GM23338 (cell line): ENCODE measurements around the gene NPC2. TPM values are rescaled to one million over a fixed set of nuclear protein-coding genes. Genes with fewer than 3 reads are reported as not detected.

Source experiments
- ATAC-seq: fragments of 200-7000 bp; cut with Tn5 transposase; 3 replicates; pipeline ENCODE4 v1.9.1; 2020
- DNase-seq: peaks from one replicate; pipeline ENCODE4 v3.0.0-alpha.2; 2015; ENCODE audit warnings: low spot score
- H2AFZ ChIP-seq: fragments of 200-600 bp; sonication (generic); 2 replicates; pipeline ENCODE4 v1.8.0; 2016; ENCODE audit warnings: antibody characterized with exemption, mild to moderate bottlenecking, moderate library complexity
- H3F3A ChIP-seq: fragments of 200-600 bp; sonication (generic); replicated peaks from 2 replicates; pipeline ENCODE4 v1.8.0; 2017; ENCODE audit warnings: antibody characterized with exemption, mixed run types, low read depth
- H3K27ac ChIP-seq: fragments of 200-600 bp; sonication (generic); 2 replicates; pipeline ENCODE4 v1.6.1; 2016; ENCODE audit warnings: low read depth
- H3K27me3 ChIP-seq: fragments of 200-600 bp; sonication (generic); 2 replicates; pipeline ENCODE4 v1.8.0; 2016; ENCODE audit warnings: mild to moderate bottlenecking, mixed run types, moderate library complexity; ENCODE audit not compliant: insufficient read depth
- H3K36me3 ChIP-seq: fragments of 200-600 bp; sonication (generic); 2 replicates; pipeline ENCODE4 v1.8.0; 2016; ENCODE audit warnings: mild to moderate bottlenecking; ENCODE audit not compliant: insufficient read depth
- H3K4me1 ChIP-seq: fragments of 200-600 bp; sonication (generic); 2 replicates; pipeline ENCODE4 v1.8.0; 2016; ENCODE audit warnings: mild to moderate bottlenecking, moderate library complexity; ENCODE audit not compliant: insufficient read depth
- H3K4me2 ChIP-seq: fragments of 200-600 bp; sonication (generic); 2 replicates; pipeline ENCODE4 v1.7.1; 2017; ENCODE audit warnings: mixed run types
- H3K4me3 ChIP-seq: fragments of 200-600 bp; sonication (generic); 2 replicates; pipeline ENCODE4 v1.6.1; 2016; ENCODE audit warnings: mixed run types
- H3K79me2 ChIP-seq: fragments of 200-600 bp; sonication (generic); replicated peaks from 2 replicates; pipeline ENCODE4 v1.8.0; 2017; ENCODE audit warnings: mild to moderate bottlenecking; ENCODE audit not compliant: insufficient read depth
- H3K9me2 ChIP-seq: fragments of 200-600 bp; sonication (generic); 2 replicates; pipeline ENCODE4 v1.8.0; 2017; ENCODE audit not compliant: insufficient read depth
- H4K20me1 ChIP-seq: fragments of 200-600 bp; sonication (generic); replicated peaks from 2 replicates; pipeline ENCODE4 v1.8.0; 2017; ENCODE audit warnings: mild to moderate bottlenecking; ENCODE audit not compliant: insufficient read depth
- H3K27ac Mint-ChIP-seq: 2 replicates; pipeline ENCODE4 v1.8.0; 2020; ENCODE audit warnings: inconsistent platforms, mild to moderate bottlenecking, moderate library complexity, mixed read lengths
- H3K27me3 Mint-ChIP-seq: 3 replicates; pipeline ENCODE4 v1.8.0; 2022; ENCODE audit warnings: low read depth, mild to moderate bottlenecking, moderate library complexity, mixed read lengths, inconsistent platforms; ENCODE audit not compliant: insufficient read depth, poor library complexity
- H3K36me3 Mint-ChIP-seq: 3 replicates; pipeline ENCODE4 v1.8.0; 2021; ENCODE audit warnings: low read depth, mild to moderate bottlenecking, inconsistent platforms, moderate library complexity, mixed read lengths
- H3K4me1 Mint-ChIP-seq: 3 replicates; pipeline ENCODE4 v1.8.0; 2020; ENCODE audit warnings: mild to moderate bottlenecking, inconsistent platforms, mixed read lengths
- H3K4me3 Mint-ChIP-seq: 3 replicates; pipeline ENCODE4 v1.8.0; 2021; ENCODE audit warnings: moderate library complexity, mild to moderate bottlenecking, inconsistent platforms, mixed read lengths
- H3K9me3 Mint-ChIP-seq: 3 replicates; pipeline ENCODE4 v1.8.0; 2020; ENCODE audit warnings: moderate library complexity, mild to moderate bottlenecking, inconsistent platforms, mixed read lengths
- CREB1 ChIP-seq: fragments of 250-450 bp; sonication (Bioruptor Pico); IDR thresholded peaks from 2 replicates; pipeline ENCODE4 v1.5.0; 2020; ENCODE audit warnings: low read depth, mild to moderate bottlenecking, moderate library complexity
- EZH2 ChIP-seq: fragments of 200-600 bp; sonication (generic); IDR thresholded peaks from one replicate; pipeline ENCODE4 v1.8.0; 2017; ENCODE audit warnings: antibody characterized with exemption, mild to moderate bottlenecking, low read depth; ENCODE audit not compliant: unreplicated experiment
- EZH2phosphoT487 ChIP-seq: fragments of 200-600 bp; sonication (generic); IDR thresholded peaks from one replicate; pipeline ENCODE4 v1.8.1; 2018; ENCODE audit warnings: antibody characterized with exemption; ENCODE audit not compliant: unreplicated experiment
- NANOG ChIP-seq: IDR thresholded peaks from 2 replicates; pipeline ENCODE4 v1.6.1; 2016; ENCODE audit warnings: antibody characterized with exemption, borderline replicate concordance
- POLR2AphosphoS5 ChIP-seq: IDR thresholded peaks from 2 replicates; pipeline ENCODE4 v1.6.1; 2016; ENCODE audit warnings: antibody characterized with exemption, low read depth
- STAT1 ChIP-seq: IDR thresholded peaks from one replicate; pipeline ENCODE4 v1.6.1; 2016; ENCODE audit warnings: antibody characterized with exemption; ENCODE audit not compliant: unreplicated experiment
- ZNF331 ChIP-seq: fragments of 250-450 bp; sonication (Bioruptor Pico); IDR thresholded peaks from 2 replicates; pipeline ENCODE4 v1.5.0; 2020; ENCODE audit warnings: low read depth, mild to moderate bottlenecking, moderate library complexity
- polyA plus RNA-seq: library from polyadenylated mRNA; unstranded; fragments of >200 nt; fragmentation: Nextera tagmentation; extraction: Ambion mirVana; gene quantifications from 2 replicates; pipeline ENCODE4 v1.2.1, GENCODE V29; 2016
- total RNA-seq: library from RNA; depleted of rRNA; stranded (reverse); fragments of >200 nt; shearing (Covaris generic); gene quantifications from 2 replicates; pipeline ENCODE4 v1.2.3, GENCODE V29; 2014
- TF ChIP-seq, protein P1 (sequence below), 2 experiments: fragments of 200-600 bp in 1 of 2; sonication (generic) in 1 of 2; conservative IDR thresholded peaks; 2 replicates each; pipeline versions ENCODE4 v1.5.1 to v1.6.1; 2016 to 2017; ENCODE audit warnings: antibody characterized with exemption in 2 of 2, low read depth in 2 of 2, mild to moderate bottlenecking in 2 of 2, moderate library complexity in 1 of 2
- TF ChIP-seq, protein P2 (sequence below): fragments of 250-450 bp; sonication (Bioruptor Pico); IDR thresholded peaks from 2 replicates; pipeline ENCODE4 v1.5.0; 2020; ENCODE audit warnings: mild to moderate bottlenecking, moderate library complexity

NPC2 gene
- total and polyA plus RNA-seq, 2 experiments from 2014 or later, result 287 to 344 TPM

DNA sequence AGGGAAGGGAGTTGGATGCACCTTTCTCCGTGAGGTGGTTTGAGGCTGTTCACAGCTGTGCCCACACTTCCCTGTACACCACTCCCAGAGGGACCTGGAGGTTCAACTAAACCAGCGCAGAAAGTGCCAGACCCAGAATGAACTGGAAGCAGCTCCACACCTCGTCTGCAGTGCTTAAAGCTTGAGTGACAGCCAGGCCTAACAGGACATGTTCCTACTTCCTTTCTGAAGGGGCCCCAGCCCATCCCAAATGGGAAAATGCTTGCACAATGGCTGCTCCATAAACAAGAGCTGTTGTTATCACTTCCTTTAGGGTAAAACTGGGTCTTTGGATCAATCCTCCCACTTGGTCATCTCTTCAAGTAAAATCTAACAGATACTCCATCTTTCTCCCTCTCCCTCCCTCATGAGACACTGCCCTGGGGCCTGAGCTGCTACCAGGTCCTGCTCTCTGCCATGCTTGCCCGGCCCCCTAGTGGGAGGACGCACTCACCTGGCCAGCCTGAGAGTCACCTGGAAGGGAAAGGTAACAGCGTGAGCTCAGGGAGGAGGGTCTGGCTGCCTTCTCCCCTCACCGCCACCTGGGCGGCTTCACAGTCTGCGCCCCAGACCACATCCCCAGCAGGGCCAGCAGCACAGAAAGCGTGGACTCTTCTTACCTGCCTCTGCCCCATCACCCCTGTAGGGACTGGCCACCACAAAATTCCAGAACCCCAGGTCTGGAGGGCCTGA lies 33.9 kb upstream of the NPC2 start:
- no peaks in the 10 kb centered on the region for H3K4me1 ChIP-seq
- H3K27me3 Mint-ChIP-seq, result peaks cover 10% of the 10 kb centered on the region
- no peaks in the 10 kb centered on the region for H3K79me2 ChIP-seq
- peak overlapping the region; percentile 76; the same call in 1 of the 2 replicates for H2AFZ ChIP-seq
- ATAC-seq (peak; percentile 47), DNase-seq (peak; percentile 50)
- no peak overlapping the region for H3K4me2 ChIP-seq
- H3K4me3 Mint-ChIP-seq, result no peak overlapping the region
- H3K27me3 ChIP-seq, result no peaks in the 10 kb centered on the region
- no peaks in the 10 kb centered on the region for H3K36me3 ChIP-seq
- no peaks in the 10 kb centered on the region for H3K36me3 Mint-ChIP-seq
- no peaks in the 10 kb centered on the region for H3F3A ChIP-seq
- H3K27ac Mint-ChIP-seq, result no peak overlapping the region
- H3K4me3 ChIP-seq, result no peak overlapping the region
- TF ChIP-seq, protein P1, sequence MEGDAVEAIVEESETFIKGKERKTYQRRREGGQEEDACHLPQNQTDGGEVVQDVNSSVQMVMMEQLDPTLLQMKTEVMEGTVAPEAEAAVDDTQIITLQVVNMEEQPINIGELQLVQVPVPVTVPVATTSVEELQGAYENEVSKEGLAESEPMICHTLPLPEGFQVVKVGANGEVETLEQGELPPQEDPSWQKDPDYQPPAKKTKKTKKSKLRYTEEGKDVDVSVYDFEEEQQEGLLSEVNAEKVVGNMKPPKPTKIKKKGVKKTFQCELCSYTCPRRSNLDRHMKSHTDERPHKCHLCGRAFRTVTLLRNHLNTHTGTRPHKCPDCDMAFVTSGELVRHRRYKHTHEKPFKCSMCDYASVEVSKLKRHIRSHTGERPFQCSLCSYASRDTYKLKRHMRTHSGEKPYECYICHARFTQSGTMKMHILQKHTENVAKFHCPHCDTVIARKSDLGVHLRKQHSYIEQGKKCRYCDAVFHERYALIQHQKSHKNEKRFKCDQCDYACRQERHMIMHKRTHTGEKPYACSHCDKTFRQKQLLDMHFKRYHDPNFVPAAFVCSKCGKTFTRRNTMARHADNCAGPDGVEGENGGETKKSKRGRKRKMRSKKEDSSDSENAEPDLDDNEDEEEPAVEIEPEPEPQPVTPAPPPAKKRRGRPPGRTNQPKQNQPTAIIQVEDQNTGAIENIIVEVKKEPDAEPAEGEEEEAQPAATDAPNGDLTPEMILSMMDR (conservative IDR thresholded peaks at IDR 0.05; ENCODE audit: low read depth in 2 of 2), result peak; percentile 35 to 38; a peak in 2 of 4 replicates
- no peak for TF ChIP-seq ZNF331 (CRISPR knock-in tag)
- no peaks in the 10 kb centered on the region for H3K9me3 Mint-ChIP-seq
- H3K9me2 ChIP-seq, result no peaks in the 10 kb centered on the region
- no peak overlapping the region for H3K27ac ChIP-seq
- H4K20me1 ChIP-seq, result no peaks in the 10 kb centered on the region
- peaks cover 15% of the 10 kb centered on the region for H3K4me1 Mint-ChIP-seq

DNA sequence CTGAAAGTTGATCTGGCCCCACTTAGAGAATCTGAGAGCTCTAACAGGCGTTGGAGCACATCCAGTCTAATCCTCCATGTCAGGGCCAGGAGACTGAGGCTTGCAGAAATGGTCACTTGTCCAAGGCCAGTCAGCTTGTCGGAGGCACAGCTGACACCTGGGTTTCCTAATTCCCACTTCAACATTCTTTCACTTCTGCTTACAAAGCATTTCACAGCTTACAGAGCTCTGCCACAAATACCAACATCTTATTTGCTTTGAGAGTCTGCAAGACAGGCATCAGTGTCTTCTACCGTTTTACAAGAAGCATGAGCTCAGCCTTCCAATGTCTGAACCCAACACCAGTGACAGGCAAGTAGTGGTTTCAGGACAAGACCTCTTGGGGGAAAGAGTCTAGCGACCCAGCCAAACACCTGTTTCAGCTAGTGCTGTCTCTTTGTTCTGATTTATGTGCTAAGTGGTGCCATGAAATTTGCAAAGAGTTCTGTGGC lies 32.3 kb upstream of the NPC2 start:
- Histone ChIP-seq H2AFZ (no peak overlapping the region), H3K4me2 (no peak overlapping the region), H3K36me3 (no peaks in the 10 kb centered on the region), H3K27me3 (no peaks in the 10 kb centered on the region), H3K9me2 (no peaks in the 10 kb centered on the region), H3K4me1 (no peaks in the 10 kb centered on the region), H3K79me2 (no peaks in the 10 kb centered on the region), H3K27ac (no peak overlapping the region), H3K4me3 (no peak overlapping the region), H3F3A (no peaks in the 10 kb centered on the region), H4K20me1 (no peaks in the 10 kb centered on the region)
- peaks cover 9% of the 10 kb centered on the region for H3K27me3 Mint-ChIP-seq
- ATAC-seq (no peak), DNase-seq (no peak)
- H3K4me1 Mint-ChIP-seq, result peaks cover 6% of the 10 kb centered on the region
- no peak overlapping the region for H3K4me3 Mint-ChIP-seq
- H3K27ac Mint-ChIP-seq, result no peak overlapping the region
- no peaks in the 10 kb centered on the region for H3K9me3 Mint-ChIP-seq
- no peaks in the 10 kb centered on the region for H3K36me3 Mint-ChIP-seq
- no peak for TF ChIP-seq ZNF331 (CRISPR knock-in tag)
- TF ChIP-seq, protein P2, sequence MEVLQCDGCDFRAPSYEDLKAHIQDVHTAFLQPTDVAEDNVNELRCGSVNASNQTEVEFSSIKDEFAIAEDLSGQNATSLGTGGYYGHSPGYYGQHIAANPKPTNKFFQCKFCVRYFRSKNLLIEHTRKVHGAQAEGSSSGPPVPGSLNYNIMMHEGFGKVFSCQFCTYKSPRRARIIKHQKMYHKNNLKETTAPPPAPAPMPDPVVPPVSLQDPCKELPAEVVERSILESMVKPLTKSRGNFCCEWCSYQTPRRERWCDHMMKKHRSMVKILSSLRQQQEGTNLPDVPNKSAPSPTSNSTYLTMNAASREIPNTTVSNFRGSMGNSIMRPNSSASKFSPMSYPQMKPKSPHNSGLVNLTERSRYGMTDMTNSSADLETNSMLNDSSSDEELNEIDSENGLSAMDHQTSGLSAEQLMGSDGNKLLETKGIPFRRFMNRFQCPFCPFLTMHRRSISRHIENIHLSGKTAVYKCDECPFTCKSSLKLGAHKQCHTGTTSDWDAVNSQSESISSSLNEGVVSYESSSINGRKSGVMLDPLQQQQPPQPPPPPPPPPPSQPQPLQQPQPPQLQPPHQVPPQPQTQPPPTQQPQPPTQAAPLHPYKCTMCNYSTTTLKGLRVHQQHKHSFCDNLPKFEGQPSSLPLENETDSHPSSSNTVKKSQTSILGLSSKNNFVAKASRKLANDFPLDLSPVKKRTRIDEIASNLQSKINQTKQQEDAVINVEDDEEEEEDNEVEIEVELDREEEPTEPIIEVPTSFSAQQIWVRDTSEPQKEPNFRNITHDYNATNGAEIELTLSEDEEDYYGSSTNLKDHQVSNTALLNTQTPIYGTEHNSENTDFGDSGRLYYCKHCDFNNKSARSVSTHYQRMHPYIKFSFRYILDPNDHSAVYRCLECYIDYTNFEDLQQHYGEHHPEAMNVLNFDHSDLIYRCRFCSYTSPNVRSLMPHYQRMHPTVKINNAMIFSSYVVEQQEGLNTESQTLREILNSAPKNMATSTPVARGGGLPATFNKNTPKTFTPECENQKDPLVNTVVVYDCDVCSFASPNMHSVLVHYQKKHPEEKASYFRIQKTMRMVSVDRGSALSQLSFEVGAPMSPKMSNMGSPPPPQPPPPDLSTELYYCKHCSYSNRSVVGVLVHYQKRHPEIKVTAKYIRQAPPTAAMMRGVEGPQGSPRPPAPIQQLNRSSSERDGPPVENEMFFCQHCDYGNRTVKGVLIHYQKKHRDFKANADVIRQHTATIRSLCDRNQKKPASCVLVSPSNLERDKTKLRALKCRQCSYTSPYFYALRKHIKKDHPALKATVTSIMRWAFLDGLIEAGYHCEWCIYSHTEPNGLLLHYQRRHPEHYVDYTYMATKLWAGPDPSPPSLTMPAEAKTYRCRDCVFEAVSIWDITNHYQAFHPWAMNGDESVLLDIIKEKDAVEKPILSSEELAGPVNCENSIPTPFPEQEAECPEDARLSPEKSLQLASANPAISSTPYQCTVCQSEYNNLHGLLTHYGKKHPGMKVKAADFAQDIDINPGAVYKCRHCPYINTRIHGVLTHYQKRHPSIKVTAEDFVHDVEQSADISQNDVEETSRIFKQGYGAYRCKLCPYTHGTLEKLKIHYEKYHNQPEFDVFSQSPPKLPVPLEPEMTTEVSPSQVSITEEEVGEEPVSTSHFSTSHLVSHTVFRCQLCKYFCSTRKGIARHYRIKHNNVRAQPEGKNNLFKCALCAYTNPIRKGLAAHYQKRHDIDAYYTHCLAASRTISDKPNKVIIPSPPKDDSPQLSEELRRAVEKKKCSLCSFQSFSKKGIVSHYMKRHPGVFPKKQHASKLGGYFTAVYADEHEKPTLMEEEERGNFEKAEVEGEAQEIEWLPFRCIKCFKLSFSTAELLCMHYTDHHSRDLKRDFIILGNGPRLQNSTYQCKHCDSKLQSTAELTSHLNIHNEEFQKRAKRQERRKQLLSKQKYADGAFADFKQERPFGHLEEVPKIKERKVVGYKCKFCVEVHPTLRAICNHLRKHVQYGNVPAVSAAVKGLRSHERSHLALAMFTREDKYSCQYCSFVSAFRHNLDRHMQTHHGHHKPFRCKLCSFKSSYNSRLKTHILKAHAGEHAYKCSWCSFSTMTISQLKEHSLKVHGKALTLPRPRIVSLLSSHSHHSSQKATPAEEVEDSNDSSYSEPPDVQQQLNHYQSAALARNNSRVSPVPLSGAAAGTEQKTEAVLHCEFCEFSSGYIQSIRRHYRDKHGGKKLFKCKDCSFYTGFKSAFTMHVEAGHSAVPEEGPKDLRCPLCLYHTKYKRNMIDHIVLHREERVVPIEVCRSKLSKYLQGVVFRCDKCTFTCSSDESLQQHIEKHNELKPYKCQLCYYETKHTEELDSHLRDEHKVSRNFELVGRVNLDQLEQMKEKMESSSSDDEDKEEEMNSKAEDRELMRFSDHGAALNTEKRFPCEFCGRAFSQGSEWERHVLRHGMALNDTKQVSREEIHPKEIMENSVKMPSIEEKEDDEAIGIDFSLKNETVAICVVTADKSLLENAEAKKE (CRISPR knock-in tag), result no peak
- no peak for TF ChIP-seq NANOG
- no peak for TF ChIP-seq EZH2
- no peak for TF ChIP-seq CREB1
- TF ChIP-seq EZH2phosphoT487, result no peak
- no peak for TF ChIP-seq POLR2AphosphoS5
- TF ChIP-seq STAT1, result no peak
